Stimulated activated CD4-positive, alpha-beta T cell treated with anti-CD3 and anti-CD28 coated beads, Interleukin-2, amount 100 ng/mL, for 24 hours (primary cell): ENCODE measurements around the gene DUS3L.

Experiments
- DNase-seq, 2 donors: peaks; one replicate each; pipeline ENCODE4 v3.0.0-alpha.2; 2020

DUS3L gene, protein sequence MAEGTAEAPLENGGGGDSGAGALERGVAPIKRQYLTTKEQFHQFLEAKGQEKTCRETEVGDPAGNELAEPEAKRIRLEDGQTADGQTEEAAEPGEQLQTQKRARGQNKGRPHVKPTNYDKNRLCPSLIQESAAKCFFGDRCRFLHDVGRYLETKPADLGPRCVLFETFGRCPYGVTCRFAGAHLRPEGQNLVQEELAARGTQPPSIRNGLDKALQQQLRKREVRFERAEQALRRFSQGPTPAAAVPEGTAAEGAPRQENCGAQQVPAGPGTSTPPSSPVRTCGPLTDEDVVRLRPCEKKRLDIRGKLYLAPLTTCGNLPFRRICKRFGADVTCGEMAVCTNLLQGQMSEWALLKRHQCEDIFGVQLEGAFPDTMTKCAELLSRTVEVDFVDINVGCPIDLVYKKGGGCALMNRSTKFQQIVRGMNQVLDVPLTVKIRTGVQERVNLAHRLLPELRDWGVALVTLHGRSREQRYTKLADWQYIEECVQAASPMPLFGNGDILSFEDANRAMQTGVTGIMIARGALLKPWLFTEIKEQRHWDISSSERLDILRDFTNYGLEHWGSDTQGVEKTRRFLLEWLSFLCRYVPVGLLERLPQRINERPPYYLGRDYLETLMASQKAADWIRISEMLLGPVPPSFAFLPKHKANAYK

GRCh38 chr19:5790559-5791520 is at the start of gene DUS3L:
DUS3L (minus strand) TSS chr19:5791163; CDS start chr19:5791141, 22 bp downstream.
- peak; percentile 95 to 97 for DNase-seq

DNA sequence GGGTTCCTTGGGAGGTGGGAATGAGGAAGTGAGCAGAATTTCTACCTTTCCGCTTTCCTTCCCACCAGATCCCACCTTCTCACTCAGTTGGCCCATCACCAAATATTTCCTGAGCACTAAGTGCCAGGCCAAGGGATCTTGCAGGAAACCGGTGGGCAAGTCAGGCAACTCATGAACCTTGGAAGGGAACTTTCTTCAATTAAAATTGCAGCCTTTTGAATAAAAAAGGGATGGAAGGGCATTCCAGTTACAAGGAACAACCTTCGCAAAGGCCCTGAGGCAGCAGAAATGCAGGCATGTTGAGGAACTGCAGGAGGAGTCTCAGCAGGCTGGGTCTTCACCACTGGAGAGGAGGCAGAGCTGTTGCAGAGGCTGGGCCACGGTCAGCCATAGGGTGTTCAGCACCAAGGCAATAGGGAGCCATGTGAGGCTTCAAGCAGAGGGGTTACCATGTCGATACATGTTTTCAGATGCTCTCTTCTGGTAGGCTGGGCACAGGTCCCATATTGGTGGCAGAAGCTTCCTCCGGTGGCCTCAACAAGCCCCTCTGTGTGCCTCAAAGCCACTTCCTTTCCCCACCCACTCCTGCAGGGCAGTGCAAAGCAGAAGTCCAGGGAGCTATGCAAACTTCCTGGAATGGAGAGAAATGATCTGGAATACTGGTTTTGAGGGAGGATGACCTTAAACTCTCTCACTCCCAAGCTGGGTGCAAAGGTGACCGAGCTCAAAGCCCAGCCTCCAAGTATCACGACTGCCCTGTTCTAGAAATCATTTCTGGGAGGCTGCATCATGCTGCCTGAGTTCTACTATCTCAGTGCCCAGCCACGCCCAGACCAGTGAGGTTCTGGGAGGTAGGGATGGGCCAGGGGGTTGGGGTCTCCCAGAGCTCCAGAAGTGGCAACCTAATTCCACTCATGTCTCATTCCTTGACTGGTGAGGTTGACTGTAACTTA is 48.4 kb upstream of the DUS3L start, which contains the start of gene FUT6:
Gene FUT6, minus strand, starts transcription at position 638 of the 953 bp plus-strand sequence. CDS start 7,135 bp downstream, outside the sequence.
- DNase-seq, result no peak

GRCh38 chr19:5838353-5839064 is 47.5 kb upstream of the DUS3L start:
- DNase-seq, result no peak

DNA sequence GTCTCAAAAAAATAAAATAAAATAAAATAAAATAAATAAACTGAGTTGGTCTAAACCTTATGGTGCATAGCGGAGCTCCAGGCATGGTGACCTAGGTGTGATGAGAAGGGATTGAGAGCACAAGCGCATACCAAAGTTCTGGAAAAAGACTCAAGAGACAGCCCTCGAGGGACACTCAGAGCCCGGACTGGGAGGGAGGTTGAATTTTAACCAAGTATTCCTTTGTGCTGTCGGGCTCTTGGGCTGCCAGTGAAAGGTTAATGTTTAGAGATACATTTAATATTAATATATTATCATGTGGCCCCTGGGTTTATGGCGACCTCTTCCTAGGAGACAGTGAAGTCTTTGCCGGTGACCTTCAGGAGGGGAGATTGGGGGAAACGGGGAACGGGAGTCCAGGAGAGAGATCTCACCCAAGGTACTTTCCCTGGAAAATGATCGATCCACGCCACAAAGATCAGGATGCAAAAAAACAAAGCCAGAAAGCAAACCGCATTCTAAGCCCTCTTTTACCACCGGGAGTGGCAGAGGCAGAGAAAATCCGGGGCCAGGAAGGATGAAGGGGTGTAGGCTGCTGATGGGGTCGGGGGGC is 46.9 kb upstream of the DUS3L start:
- DNase-seq, result no peak

DNA sequence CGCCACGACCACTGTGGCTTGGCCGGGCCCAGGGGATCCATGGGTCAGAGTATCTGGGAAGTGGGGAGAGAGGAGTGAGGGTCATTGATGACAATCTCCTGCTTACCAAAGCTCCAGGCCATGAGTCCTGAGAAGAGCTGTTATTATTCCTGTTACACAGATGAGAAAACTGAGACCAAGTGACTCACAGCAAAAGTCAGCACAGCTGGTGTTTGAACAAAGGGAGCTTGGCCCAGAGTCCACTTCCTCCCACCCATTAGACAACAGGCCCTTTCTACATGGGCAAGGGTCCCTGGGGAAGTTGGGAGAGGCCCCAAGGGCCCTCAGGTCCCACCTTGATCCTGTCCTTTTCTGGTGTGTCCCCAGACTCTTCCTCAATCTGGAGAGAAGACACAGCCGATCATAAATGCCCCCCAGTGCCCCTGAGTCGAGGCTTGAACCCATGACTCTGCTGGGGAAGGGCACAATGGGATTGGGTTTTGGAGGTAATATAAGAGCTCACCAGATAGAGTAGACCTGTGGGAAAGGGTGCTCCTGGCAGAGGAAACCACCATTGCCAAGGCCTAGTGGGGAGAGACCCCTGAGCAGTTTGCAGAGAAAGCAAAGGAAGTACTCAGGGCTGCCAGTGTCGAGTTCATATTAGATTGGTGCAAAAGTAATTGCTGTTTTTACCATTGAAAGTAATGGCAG is 41.7 kb upstream of the DUS3L start:
- no peak for DNase-seq

- DNase-seq, result no peak
These were observed 41.1 kb upstream of the DUS3L start for GRCh38 chr19:5832061-5832460.

DNA sequence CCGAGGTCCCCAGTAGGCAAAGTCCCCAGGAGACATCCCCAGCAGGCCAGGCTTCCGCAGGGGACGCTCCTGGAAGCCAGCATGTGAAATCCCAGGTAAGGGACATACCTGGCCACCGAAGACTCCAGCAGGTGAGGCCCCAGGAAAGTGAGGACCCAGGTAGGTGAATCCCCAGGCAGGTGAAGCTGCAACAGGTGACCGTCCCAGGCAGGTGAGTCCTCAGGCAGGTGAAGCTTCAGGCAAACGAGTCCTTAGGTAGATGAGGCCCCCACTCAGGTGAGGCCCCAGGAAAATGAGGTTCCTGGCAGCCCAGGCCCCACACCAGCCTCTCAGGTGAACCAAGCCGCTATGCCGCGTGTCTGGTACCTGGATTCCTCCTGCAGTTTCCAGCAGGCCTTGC is 40.2 kb upstream of the DUS3L start:
- DNase-seq, result no peak

- DNase-seq, result no peak
These were observed 38.8 kb upstream of the DUS3L start for GRCh38 chr19:5829567-5830310.

DNA sequence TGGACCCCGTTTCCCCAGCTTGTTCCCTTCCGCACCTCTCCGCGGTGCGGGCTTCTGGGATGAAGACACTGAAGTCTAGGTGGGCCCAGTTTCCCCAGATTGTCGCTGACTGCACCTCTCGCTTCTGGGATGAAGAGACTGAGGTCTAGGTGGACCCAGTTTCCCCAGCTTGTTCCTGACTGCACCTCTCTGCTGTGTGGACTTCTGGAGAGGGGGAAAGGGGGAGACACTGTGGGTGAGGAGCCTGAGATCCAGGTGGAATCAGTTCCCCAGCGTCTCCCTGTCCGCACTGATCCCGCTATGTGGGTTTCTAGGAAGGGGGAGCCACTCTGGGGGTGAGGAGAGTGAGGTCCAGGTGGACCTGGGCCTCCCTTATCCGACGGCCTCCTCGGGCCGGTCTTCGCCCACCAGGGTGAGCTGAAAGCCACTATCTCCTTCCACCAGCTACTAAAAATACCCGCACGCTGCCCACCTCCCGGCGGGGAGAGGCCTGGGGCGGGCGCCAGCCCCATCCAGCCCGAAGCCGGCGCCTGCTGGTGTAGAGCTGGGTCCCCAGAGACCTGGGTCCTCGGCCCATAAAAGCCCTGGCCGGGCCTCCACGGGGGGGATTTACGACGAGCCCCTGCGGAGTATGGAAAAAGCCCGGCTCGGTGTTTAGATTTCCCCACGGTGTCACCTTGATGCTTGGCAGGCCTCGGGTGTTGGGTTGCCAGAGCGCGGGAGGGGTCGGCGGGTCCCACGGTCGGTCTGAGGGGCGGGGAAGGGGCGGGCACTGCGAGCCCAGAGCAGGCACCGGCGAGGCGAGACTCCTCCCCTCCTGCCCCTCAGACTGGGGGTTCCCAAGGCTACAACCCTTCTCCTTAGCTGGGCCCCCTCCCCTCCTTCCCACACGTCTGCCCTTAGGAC is 38.0 kb upstream of the DUS3L start:
- peak; percentile 35 to 59 for DNase-seq

GRCh38 chr19:5827891-5828660 is 37.1 kb upstream of the DUS3L start:
- DNase-seq, result peak; percentile 95 to 97

DNA sequence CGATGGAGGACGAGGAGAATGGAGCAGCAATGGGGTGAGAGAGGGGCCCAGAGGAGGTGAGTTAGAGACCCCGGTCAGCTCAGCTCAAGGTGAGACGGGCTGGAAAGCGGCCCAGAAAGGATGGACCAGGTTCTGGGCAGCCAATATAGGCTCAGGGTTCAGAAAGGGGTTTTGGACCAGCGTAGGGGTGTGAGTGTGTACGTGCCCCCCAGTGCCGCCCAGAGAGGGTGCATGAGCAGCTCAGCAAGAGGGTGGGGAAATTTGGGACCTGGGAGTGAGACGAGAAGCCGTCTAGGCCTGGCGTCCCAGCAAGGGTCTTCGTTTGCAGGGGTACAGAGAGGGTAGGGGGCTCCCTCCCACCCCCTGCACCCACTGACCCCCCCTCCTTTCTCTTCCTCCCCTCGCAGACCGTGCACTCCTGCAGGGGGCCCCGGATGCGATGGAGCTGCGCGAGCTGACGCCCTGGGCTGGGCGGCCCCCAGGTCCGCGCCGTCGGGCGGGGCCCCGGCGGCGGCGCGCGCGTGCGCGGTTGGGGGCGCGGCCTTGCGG is 36.5 kb upstream of the DUS3L start:
- DNase-seq, result no peak

GRCh38 chr19:5826531-5827341 is 35.8 kb upstream of the DUS3L start:
- no peak for DNase-seq

- DNase-seq, result no peak
These were observed 34.2 kb upstream of the DUS3L start for GRCh38 chr19:5825178-5825577.

DNA sequence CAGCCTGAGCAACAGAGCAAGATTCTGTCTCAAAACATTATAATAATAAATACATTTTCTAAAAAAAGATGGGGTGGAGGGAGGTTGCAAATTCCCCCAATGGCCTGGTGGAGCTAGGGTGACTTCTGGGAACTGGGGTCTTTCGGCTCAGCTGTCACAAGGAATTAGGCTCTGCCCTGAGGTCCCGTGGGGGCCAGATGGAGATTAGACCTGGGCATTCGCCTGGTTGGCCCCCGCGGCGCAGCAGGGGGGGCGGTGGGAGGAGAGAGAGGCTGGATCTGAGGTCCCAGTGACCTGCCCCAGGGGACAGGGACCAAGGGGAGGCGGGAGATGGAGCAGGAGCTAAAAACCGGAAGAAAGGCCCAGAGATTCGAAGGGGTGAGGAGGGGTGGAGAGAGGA is 33.8 kb upstream of the DUS3L start:
- DNase-seq, result no peak

GRCh38 chr19:5823579-5824281 is 32.8 kb upstream of the DUS3L start:
- no peak for DNase-seq
